ENCODE results near the gene HAUS7.
"Not testable (repeated sequence)": the region's sequence is repeated elsewhere in the genome, so short reads cannot be mapped to it uniquely, and the experiment has no call there.

The HAUS7 gene

GRCh38 chrX:153407736-153408135 lies 62.6 kb downstream of the HAUS7 start:
- no peak for DNase-seq

- no peak for DNase-seq
These were observed 63.5 kb downstream of the HAUS7 start for GRCh38 chrX:153406903-153407302.

GRCh38 chrX:153406011-153406410 lies 64.4 kb downstream of the HAUS7 start:
- no peak for DNase-seq

- DNase-seq: no peak
These were observed 65.0 kb downstream of the HAUS7 start for GRCh38 chrX:153405426-153405825.

- not testable (repeated sequence) for DNase-seq
These were observed 66.0 kb downstream of the HAUS7 start for GRCh38 chrX:153404333-153404732.

GRCh38 chrX:153401133-153401764 lies 69.1 kb downstream of the HAUS7 start, which contains the start of gene PNMA6E:
Gene PNMA6E (minus strand): TSS chrX:153401350. CDS start chrX:153398849, 2,501 bp downstream.
- no peak for DNase-seq

- DNase-seq: peak; percentile 41
These were observed 69.9 kb downstream of the HAUS7 start for GRCh38 chrX:153400146-153401132.

GRCh38 chrX:153398275-153398960 lies 72.0 kb downstream of the HAUS7 start:
- DNase-seq: no peak
